NCI-H774 (cell line): ENCODE data around the gene YKT6.
A peak's percentile ranks its signal among the peaks of the same experiment; 100 is the strongest.

ENCODE experiments used
- DNase-seq: peaks from one replicate; lab custom pipeline; 2025; lab: John Stamatoyannopoulos, UW

YKT6 gene

DNA sequence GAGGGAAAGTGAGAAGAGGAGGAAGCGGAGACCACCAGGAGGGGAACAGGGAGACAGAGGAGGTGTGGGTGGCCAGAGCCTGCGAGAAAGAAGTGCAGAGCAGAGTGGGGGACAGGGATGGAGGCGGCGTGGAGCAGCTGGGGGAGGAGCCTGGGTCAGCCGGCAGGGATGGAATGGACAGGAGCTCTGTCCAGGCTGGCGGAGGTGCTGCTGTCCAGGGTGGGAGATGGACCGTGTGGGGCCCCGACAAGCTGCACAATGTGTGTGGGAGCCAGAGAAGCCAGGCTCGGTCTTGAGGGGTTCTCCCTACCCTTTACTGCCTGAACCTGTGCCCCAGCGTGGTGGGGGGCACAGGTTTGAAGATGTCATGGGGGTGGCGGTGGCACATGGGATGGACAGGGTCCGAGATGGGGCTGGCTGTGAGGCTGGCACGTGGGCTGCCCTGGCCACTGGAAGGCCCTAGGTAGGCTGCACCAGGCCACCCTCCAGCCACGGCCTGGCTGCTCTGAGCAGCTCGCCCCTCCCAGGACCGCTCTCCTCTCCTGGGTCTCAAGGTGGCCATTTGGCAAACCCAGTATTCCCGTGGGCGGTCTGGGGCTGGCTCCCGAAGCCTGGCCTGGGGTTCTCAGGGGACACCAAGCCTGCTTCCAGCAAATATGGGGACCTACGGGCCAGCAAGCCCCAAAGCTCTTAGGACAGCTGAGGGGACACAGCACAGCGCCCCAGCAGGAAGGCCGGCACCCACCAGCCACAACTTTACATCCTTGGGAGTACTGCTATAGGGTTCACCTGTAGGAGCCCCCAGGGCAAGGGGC, 32.3 kb downstream of the YKT6 start:
- DNase-seq = no peak

DNA sequence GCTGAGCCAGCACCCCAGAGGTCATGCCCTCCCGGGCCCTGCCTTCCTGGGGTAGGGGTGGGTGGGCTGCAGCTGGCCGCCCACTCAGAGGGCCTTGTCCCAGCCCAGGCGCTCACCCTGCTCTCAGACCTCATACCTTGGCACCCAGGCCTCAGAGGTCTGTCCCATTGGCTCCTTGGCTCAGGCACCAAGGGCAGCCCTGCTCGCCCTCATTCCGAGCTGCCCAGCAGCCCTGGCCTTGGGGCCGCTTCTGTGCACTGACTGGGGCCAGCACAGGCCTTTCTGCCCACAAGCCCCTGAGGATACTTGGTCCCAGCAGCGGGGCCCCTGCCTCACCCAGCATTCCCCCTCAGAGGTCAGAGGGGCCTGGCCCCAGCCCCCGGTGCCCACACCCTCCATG, 34.3 kb downstream of the YKT6 start:
- no peak for DNase-seq

DNA sequence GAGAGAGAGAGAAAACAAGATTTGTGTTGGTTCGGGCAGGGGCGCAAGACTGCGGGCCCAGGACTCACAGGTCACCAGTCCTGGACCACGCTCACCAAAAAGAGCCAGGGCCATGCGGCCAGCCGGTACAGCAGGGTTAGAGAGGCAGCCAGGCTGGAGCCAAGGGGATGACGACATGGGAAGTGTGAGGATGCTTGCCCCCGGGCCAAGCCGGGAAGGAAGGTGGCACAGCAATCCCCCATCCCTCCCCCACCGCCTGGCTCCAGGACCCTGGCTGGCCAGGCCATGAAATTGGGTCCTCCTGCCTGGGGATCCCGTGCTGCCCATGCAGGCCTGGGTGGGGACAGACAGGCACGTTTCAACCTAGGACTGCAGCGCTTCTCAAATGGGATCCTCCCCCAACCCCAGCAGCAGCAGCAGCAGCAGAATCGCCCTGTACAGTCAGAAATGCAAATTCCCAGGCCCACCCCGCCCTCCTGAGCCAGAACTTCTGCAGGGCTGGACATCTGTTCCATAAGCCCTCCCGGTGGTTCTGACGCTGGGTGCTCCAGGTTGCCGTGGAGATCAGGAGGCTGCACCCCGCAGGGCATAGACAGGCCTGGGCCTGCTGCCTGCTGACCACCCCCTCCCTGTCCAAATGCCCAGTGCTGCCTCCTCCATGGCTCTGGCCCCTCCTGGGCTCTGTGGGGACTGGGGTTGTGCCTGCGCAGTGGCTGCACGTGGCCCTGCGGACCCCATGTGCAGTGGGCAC, 35.0 kb downstream of the YKT6 start:
- DNase-seq = peak; percentile 39

DNA sequence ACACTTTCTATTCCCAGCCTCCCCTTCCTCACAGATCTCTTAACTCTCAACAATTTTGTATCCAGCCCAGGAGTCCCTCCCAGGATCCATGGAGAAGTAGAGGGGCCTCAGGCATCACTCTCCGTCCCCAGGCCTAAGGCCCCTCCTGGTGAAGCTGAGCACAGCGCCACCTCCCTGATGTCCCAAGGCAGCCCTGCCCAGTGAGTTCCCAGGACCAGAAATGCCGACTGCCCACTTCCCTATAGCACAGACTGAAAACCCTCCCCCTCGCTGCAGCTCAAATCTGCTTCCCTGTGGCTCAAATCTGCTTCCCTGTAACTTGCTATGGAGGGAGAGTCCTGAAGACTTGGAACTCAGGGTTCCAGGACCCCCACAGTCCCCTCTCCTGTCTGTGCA, 35.6 kb downstream of the YKT6 start:
- no peak for DNase-seq

DNA sequence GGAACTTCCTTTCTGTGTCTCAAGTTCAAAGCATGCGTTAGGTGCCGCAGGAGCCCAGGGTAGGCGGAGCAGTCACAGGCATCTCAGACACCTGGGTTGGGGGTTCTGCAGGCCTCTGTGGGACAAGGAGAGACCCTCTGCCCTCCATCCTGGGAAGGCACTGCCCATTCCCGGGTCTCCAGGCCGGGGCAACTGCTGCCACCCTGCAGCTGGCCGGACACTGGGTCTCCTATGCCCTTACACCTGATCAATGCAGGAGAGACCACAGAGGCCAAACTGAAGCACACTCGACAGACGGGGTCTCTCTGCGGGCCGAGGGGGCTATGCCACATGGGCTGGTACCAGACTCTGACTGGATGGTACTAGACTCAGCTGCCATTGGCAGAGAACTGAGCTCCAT, 36.9 kb downstream of the YKT6 start:
- DNase-seq = no peak

DNA sequence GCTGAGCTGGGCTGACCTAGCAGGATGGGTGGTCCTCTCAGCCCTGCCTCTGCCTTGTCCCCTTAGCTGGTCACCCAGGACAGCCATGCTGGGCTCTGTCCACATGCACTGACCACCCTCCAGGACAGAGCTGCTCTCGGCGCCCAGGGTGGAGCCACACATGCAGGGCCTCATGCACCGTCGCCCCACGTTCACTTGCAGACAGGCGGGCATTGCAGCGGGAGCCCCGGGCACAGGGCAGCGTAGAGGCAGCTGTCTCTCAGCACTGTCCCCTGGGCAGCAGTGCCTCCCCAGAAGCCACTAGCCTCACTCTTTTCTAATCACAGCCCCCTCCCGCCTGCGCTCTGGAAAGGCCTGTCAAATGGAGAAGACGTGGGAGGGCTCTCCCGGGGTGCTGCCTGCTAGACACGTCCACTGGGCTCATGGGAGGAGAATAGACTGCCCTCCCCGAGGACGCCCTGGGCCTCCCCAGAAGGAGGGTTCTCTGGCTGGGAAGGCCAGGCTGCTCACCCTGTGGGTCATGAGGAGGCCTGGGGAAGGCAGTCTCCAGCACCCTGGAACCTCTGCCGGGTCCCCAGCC, 37.4 kb downstream of the YKT6 start:
- no peak for DNase-seq

DNA sequence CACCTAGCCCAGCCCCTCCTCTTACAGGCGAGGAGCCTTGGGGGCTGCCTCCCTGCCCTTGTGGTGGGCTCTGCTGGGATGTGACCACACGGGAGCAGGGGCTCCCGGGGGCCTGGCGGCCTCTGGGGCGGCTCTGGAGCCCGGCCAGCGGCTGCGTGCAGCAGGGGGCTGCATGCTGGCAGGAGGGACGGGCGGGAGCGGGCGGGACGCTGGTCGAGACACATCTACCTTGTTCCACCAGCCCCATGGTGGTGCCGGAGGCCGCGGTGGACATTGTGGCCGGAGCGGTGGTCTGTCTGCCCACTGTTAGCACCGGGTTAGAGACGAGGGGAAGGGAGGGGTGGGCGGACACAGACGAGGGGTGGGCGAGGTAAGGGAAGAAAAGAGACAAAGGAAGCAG, 38.6 kb downstream of the YKT6 start:
- no peak for DNase-seq

DNA sequence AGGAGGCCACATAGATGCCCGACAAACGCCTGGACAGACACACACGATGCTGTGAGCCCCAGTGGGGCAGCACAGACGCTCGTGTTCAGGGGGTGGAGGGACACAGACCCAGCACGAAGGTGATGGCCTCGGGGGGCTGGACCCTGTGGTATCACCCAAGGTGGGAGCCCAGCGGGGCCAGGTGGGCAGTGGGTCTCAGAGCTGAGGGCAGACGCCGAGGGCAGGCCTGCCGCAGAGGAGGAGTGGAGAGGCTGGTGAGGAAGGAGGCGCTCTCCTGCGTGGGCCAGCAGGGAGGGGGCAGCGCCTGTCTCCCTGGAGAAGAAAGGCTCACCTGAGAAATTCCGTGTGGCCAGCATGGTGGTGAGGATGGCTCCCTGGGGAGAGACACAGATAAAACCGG, 39.6 kb downstream of the YKT6 start:
- DNase-seq = no peak

DNA sequence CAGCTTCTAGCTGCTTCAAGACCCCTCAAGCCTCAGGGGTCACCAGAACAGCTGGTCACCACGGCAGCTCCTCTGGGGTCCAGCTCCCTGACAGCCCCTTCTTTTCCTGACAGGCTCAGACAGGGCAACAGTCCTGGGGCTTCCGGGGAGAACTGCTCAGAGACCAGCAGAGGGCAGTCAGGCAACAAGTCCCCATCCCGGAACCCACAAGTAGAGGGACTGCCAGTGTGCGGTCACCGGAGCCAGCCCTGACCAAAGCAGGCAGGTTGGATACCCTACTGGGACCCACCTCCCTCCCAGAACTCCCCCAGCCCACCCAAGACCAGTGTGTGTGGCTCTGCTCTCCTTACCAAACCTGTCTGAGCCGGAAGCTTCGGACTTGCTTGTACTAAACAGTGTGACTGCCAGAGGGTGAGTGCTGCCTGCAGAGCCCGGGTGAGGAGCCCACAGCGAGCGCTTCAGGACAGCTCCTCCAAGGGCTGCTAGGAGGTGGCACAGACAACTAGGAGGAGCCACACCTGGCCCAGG, 40.3 kb downstream of the YKT6 start:
- peak; percentile 69 for DNase-seq

DNA sequence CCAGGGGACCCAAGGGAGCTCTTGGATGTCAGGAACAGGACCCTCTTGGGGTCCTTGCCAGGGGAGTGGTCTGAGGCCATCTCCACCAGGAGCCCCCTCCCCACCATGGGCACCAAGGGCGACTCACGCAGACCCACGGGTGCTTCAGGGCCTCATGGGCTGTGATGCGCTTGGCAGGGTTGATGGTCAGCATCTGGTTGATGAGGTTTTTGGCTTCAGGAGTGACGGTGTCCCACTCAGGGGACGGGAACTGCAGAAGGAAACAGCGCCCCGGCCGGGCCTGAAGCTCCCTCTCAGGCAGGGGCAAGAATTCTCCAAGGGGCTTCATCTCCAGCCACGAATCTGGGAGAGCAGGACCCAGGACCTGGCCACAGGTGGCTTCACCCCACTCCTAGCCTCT, 41.3 kb downstream of the YKT6 start:
- DNase-seq = no peak

DNA sequence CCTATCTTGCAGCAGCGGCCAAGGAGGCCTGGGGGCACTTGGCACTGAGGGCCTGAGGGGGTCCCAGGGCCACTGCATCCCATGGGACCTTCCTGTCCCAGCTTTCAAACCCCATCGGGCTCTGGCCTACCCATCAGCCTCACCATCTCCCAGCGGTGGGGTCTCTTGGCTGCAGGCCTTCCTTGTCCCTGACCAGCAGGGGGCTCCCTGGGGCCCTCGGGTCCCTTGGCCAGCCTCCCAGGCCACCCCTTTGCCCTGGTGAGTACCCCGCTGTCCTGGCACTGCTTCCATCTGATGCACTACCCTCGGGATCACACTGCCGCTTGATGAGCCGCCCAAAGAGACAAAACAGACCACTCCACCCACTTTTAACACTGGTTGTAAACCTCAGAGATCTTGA, 43.5 kb downstream of the YKT6 start:
- peak; percentile 3 for DNase-seq

DNA sequence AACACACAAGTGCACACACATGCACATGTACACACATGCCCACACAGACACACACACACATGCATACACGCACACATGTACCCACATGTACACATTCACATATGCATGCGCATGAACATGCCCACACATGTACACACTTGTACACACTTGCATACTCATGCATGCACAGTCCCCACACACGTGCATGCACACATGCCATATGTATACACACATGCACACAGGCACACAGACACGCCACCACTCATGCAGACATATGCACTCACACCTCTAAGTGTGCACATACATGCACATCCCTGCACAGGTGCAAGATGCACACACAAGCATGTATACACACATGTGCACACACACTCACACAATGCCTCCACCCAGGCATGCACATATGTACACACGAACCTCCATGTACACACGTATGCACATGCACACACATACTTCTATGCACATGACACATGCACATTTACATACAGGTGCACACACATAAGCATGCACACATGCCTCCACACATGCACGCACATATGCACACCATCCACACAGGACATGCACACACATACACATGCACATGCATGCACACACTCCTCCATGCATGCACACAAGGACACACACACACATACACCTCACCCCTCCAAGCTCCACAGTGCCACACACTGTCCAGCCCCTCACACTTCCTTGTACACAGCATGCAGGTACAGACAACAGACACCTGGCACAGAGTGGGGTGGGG, 45.8 kb downstream of the YKT6 start:
- DNase-seq = no peak

DNA sequence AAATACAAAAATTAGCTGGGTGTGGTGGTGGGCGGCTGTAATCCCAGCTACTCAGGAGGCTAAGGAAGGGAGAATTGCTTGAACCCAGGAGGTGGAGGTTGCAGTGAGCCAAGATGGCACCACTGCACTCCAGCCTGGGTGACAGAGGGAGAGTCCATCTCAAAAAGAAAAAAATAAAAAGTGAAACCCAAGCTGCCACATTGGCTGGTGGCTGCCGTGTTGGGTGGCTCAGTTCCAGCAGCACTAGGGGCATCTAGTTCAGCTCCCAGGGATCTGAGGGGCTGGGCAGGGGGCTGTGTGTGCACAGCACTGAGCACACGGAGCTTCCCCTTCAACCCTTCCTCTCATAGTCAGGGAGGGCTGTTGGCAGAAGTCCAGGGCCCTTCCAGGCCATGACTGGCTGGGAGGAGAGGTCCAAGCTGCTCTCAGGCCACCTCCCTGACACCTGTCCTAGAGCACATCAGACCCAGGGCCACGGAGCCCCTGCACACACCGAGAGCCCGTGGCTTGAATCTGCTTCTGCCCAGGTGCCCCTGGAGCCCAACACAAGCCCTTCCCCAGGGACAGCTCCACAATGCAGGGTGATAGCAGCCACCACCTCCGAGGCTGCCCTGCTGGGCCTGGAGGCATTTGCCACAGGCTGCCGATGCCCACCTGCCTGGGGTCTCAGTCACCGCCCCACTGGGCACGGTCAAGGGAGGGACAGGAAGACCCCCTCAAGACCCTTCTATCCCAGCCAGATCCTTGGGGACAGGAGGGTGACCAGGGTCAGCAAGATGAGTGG, 47.3 kb downstream of the YKT6 start:
- DNase-seq = no peak

DNA sequence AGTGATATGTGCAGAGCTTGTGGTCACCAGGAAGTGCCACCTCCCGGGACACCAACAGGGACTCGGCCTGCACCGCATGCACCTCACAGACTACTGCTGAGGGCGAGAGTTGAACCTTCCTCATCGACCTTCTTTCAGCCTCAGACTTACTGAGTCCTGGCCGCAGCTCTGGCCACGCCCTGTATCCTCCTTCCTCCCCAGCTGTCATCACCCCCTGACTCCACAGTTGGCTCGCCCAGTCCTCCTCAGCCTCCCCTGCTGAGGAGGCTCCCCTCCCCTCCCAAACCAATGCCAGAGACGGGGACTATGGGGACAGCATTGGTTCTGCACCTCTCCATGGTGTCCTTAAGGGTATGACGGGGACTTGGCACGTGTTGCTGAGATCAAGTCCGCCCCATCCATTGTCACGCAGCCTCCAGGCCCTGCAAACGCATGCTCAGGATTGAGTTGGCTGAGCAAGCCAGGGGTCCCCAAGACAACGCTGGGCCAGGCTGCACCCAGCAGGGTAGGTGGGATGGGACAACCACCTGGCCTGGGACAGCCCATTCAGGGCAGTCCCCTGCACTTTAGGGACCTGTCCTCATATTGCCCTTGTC, 49.0 kb downstream of the YKT6 start:
- no peak for DNase-seq

DNA sequence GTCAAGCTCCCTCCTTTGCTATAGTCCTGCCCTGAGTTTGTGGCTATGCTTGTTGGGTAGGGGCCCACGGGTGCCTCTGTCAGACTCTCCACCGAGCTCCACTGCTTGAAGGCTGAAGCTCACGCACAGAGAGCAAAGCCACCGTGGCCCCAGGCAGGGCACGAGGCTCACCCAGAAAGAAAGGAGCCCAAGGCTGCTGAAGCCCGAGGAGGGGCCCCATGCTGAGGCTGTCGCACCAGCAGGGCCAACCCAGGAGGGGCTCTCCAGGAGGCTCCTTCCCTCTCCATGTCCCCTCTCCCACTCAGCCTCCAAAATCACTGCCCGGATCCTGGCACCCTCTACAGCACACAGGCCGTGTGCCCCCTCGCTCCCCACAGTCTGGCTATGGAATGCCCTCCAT, 50.5 kb downstream of the YKT6 start:
- DNase-seq = no peak

DNA sequence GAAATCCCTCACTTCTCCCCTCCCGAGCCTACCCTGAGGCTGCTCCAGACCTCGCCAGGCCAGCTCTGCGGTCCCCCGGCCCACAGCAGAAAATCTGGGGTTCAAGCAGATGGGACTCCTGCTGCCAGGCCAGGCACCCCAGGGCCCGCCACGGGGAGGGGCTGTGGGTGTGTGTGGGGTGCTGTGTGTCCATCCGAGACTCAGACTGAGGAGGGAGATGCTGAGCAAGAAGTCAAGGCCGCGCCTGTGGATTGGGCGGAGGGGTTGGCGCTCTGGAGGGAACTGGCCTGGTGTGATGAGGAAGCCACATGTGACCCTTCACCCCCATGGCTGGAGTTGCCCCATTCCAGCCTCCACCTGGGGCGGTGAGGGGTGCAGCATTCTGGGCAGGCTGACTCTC, 51.1 kb downstream of the YKT6 start:
- DNase-seq = no peak

DNA sequence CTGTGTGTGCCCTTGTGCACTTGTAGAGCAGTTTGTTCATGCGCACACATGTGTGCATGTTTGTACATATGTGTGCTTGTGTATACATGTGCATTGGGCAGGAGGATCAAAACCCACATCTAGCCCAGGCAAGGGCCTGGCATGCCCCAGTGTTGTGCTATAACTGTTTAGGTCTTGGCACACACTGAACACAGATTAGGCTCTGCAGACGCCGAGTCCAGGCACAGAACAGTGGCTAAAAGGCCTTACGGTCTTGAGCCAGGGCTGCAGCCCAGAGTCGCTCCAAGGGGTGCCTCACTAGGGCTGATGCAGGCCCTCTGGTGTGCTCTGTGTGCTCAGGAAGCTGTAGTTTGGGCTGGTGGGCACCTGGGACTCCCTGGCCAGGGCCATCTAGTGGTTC, 55.7 kb downstream of the YKT6 start:
- DNase-seq = no peak

DNA sequence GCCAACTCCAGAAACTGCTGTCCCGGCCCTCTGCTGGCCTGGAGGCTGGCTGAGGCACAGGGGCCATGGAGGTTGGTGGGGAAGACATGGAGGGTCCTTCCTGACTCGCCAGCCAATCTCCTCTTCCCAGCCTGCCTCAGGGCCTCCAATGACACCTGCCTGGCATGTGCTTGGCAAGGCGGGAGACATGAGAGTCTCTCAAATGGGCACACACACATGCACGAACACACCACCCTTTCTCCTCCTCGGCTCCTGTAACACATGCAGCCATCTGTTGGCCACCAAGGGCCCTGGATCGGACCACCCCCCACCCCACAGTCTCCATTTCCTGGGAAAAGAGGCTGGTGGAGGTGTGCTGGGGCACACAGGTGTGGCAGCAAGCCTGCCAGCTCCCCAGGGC, 56.4 kb downstream of the YKT6 start:
- DNase-seq = no peak

DNA sequence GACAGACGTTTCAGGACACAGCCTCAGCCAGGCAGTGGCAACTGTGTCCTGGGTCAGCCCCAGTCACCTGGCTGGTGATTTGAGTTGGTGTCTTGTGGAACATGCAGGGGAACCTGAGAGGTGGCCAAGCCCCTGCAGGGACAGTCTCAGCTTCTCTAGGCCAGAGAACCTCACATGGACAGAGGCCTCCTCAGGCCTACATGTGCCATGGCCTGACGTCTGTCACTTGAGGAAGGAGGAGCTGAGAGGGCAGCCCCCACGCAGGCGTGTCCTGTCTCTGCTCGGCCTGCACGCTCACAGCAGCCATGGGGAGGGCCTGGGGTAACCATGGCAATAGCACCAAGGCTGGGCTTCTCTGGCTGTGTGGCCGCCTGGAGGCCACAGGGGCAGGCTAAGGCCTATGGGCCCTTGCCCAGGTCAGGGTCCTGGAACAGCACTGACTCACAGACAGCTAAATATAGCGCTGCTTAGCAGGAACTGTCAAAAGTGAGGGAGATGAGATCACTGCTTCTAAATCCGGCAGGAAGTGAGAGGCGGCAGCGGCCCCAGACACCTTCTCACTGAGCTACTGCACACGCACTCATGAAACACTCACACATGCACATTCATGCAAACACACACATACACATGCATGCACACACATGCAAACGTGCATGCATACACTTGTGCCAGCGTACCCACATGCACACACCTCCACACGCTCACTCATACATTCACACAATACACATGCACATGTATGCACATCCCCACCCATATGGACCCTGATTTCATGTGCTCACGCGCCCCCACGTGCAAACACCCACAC, 57.0 kb downstream of the YKT6 start:
- DNase-seq = no peak

DNA sequence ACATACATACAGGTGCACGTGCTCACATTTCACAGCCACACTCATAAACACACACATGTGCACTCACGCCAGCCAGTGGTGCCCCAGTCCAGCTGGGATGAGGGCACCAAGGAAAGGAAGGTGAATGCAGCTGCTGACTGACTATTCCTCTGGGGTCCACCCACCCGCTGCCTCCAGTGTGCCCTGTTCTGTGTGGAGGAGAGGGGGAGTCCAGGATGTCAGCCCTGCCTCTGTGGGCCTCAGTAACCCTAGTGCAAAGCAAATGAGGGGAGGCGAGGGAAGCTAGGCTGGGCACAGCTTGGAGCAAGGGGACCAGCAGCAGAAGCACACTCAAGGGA, 57.6 kb downstream of the YKT6 start:
- DNase-seq = no peak
